COLO668 (cell line): ENCODE results near the gene SLC6A8.

Source experiments
- DNase-seq: peaks from one replicate; lab custom pipeline; 2025; ENCODE audit not compliant: unreplicated experiment; lab: John Stamatoyannopoulos, UW

The SLC6A8 gene

DNA sequence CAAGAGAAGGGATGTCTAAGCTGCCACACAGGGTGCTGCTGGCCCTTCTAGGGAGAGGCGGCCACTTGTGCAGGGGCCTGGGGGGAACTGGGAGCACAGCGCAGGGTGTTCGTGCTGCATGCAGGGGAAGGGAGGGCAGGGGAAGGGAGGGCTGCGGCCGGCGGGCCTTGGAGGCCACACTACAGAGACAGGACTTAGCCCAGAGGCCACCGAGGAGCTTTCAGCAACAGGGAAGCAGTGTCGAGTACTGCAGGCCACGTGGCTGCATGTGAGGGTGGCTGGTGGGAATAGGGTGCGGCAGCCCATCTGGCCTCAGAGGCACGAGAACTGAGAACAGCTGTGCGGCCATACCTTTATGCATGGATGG is 57.3 kb downstream of the SLC6A8 start:
- DNase-seq: peak; percentile 15
